PC-9 (cell line): ENCODE data around the gene KIAA1217.

ENCODE experiments used
- EZH2 ChIP-seq: fragments of 200-600 bp; sonication (generic); IDR thresholded peaks from 2 replicates; pipeline ENCODE4 v1.8.0; 2017; ENCODE audit warnings: antibody characterized with exemption, low read depth
- TF ChIP-seq, protein P1 (sequence below): fragments of 200-600 bp; sonication (generic); conservative IDR thresholded peaks from 2 replicates; pipeline ENCODE4 v1.6.1; 2017; ENCODE audit warnings: mixed run types, antibody characterized with exemption, mild to moderate bottlenecking, moderate library complexity

DNA sequence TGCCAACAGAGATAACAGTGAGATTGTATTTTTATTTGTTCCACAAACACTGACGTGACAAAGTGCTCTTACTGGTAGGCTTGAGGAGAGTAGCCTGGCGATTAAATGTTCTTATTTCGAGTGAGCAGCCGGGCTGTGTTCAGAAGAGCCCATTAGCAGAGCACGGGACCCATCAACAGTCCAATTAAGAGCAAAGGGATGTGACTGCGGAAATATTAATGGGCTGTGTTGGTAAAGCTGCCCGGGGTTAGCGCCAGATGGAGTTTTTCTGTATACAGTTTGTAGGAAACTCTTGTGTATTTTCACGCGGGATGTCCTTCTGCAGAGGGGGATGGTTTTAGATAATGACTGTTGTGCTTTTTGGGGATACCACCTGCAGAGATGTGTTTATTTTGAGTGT lies 104.3 kb downstream of the KIAA1217 start:
- TF ChIP-seq, protein P1, sequence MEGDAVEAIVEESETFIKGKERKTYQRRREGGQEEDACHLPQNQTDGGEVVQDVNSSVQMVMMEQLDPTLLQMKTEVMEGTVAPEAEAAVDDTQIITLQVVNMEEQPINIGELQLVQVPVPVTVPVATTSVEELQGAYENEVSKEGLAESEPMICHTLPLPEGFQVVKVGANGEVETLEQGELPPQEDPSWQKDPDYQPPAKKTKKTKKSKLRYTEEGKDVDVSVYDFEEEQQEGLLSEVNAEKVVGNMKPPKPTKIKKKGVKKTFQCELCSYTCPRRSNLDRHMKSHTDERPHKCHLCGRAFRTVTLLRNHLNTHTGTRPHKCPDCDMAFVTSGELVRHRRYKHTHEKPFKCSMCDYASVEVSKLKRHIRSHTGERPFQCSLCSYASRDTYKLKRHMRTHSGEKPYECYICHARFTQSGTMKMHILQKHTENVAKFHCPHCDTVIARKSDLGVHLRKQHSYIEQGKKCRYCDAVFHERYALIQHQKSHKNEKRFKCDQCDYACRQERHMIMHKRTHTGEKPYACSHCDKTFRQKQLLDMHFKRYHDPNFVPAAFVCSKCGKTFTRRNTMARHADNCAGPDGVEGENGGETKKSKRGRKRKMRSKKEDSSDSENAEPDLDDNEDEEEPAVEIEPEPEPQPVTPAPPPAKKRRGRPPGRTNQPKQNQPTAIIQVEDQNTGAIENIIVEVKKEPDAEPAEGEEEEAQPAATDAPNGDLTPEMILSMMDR: no peak
- no peak for TF ChIP-seq EZH2
